Stomach (tissue), 9 donors: Measurements from ENCODE around the gene SLC6A15. TPM values are rescaled to one million over a fixed set of nuclear protein-coding genes. Genes with fewer than 3 reads are reported as not detected.

ENCODE experiments used
- DNase-seq, 2 donors: peaks; one replicate each; pipeline versions ENCODE4 v3.0.0 to v3.0.0-alpha.2; 2013 to 2019
- H3K27ac ChIP-seq, 5 donors: fragments of 200-600 bp in 4 of 5; sonication (generic) in 4 of 5; one replicate each; pipeline ENCODE4 v1.5.1; 2013 to 2019; ENCODE audit warnings: mild to moderate bottlenecking in 1 of 5, moderate library complexity in 1 of 5
- H3K27me3 ChIP-seq, 3 donors: fragments of 200-600 bp; sonication (generic); one replicate each; pipeline ENCODE4 v1.5.1; 2017 to 2019; ENCODE audit warnings: mixed run types in 1 of 3
- H3K36me3 ChIP-seq, 4 donors: fragments of 200-600 bp; sonication (generic); 1 replicate in 3 of 4; 2 replicates in 1 of 4; pipeline ENCODE4 v1.5.1; 2016 to 2019
- H3K4me1 ChIP-seq, 4 donors: fragments of 200-600 bp; sonication (generic); one replicate each; pipeline ENCODE4 v1.5.1; 2016 to 2019
- H3K4me3 ChIP-seq, 4 donors: fragments of 200-600 bp; sonication (generic) in 3 of 4; one replicate each; pipeline ENCODE4 v1.5.1; 2016 to 2019; ENCODE audit warnings: mild to moderate bottlenecking in 1 of 4
- H3K9me3 ChIP-seq, 4 donors: fragments of 200-600 bp; sonication (generic); one replicate each; pipeline ENCODE4 v1.5.1; 2016 to 2019
- EP300 ChIP-seq: sonication (generic); formaldehyde crosslinking; IDR thresholded peaks from one replicate; pipeline ENCODE4 v1.6.1; 2017; ENCODE audit warnings: antibody characterized with exemption
- POLR2A ChIP-seq, 4 donors: fragments of 450-650 bp; IDR thresholded peaks; one replicate each; pipeline ENCODE4 v1.6.1; 2016; ENCODE audit warnings: antibody characterized with exemption in 4 of 4, control low read depth in 2 of 4, mild to moderate bottlenecking in 1 of 4, moderate library complexity in 1 of 4
- POLR2AphosphoS5 ChIP-seq, 3 donors: sonication (generic); formaldehyde crosslinking; IDR thresholded peaks; one replicate each; pipeline ENCODE4 v1.6.1; 2016; ENCODE audit warnings: antibody characterized with exemption in 3 of 3
- WGBS, 5 donors: extraction: QIAGEN DNeasy Blood & Tissue Kit in 3 of 5; methylation state at CpG; one replicate each; pipeline versions ENCODE4 v1.1.5 to v1.1.7; 2013 to 2018; 5-methylcytosine and 5-hydroxymethylcytosine counted together
- intact Hi-C: fragments of 100-400 bp; cut with DNase I; formaldehyde crosslinking; loops from one replicate; pipeline ENCODE4 v1.15.1; 2023; ENCODE audit warnings: low total_unique reads
- polyA plus RNA-seq, 3 donors: library from polyadenylated mRNA; stranded (reverse); fragments of 200-250 nt; gene quantifications; one replicate each; pipeline ENCODE4 v1.2.3, GENCODE V29; 2013
- total RNA-seq, 5 donors: library from RNA; depleted of rRNA; stranded (reverse); fragments of >200 nt; gene quantifications; one replicate each; pipeline versions ENCODE4 v1.1.0 to v1.2.3, GENCODE V29; 2014 to 2016
- TF ChIP-seq, protein P1 (sequence below), 7 experiments: fragments of 450-650 bp in 4 of 7; fragments of 200-600 bp in 3 of 7; sonication (generic) in 3 of 7; IDR thresholded peaks; one replicate each; pipeline ENCODE4 v1.5.1; 2016 to 2019; ENCODE audit warnings: antibody characterized with exemption in 7 of 7, control low read depth in 2 of 7, mild to moderate bottlenecking in 1 of 7
- donor health status: healthy with polysubstance abuse.
- donor health status: Bipolar disorder and iron deficiency.
- donor health status: healthy.

SLC6A15 gene
- total and polyA plus RNA-seq, 8 donors = 1.5 to 2.6 TPM; not detected in 6

DNA sequence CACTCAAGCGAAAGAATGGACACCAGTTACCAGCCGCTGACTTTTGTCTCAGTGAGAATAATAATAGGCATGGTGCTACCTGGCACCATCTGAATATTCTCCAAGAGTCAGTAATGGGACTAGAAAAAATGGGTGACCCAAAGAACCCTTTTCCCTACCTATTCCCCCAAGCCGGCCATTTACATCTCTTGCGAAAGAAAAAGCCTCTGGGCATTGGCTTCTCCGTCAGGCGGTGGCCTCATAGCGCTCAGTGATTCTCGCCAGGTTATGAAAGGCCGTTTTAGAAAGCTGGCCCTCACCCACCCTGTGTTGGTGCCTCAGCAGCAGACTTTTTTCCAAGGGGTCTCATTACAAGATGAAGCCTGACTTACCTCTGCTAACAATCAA is 523 bp upstream of the SLC6A15 start:
- Histone ChIP-seq H3K36me3 (no peaks in the 10 kb centered on the region), H3K4me1 (peaks cover 0 to 30% (median 28%) of the 10 kb centered on the region in 4 donors), H3K27me3 (peaks cover 0 to 61% (median 38%) of the 10 kb centered on the region in 3 donors), H3K27ac (no peak overlapping the region), H3K4me3 (peak overlapping the region; percentile 23 to 53 (median 42)), H3K9me3 (no peaks in the 10 kb centered on the region)
- intact Hi-C loops = no loop called here
- TF ChIP-seq POLR2A (IDR thresholded peaks at IDR 0.05) (no peak), POLR2AphosphoS5 (IDR thresholded peaks at IDR 0.05) (no peak)
- TF ChIP-seq, protein P1, sequence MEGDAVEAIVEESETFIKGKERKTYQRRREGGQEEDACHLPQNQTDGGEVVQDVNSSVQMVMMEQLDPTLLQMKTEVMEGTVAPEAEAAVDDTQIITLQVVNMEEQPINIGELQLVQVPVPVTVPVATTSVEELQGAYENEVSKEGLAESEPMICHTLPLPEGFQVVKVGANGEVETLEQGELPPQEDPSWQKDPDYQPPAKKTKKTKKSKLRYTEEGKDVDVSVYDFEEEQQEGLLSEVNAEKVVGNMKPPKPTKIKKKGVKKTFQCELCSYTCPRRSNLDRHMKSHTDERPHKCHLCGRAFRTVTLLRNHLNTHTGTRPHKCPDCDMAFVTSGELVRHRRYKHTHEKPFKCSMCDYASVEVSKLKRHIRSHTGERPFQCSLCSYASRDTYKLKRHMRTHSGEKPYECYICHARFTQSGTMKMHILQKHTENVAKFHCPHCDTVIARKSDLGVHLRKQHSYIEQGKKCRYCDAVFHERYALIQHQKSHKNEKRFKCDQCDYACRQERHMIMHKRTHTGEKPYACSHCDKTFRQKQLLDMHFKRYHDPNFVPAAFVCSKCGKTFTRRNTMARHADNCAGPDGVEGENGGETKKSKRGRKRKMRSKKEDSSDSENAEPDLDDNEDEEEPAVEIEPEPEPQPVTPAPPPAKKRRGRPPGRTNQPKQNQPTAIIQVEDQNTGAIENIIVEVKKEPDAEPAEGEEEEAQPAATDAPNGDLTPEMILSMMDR (IDR thresholded peaks at IDR 0.05) = no peak
- peak in 1 of 2 donors; percentile 4 for DNase-seq
- 11 to 16% (median 13%) methylated on average over 9 of the region's 9 CpGs for WGBS, 5 donors

DNA sequence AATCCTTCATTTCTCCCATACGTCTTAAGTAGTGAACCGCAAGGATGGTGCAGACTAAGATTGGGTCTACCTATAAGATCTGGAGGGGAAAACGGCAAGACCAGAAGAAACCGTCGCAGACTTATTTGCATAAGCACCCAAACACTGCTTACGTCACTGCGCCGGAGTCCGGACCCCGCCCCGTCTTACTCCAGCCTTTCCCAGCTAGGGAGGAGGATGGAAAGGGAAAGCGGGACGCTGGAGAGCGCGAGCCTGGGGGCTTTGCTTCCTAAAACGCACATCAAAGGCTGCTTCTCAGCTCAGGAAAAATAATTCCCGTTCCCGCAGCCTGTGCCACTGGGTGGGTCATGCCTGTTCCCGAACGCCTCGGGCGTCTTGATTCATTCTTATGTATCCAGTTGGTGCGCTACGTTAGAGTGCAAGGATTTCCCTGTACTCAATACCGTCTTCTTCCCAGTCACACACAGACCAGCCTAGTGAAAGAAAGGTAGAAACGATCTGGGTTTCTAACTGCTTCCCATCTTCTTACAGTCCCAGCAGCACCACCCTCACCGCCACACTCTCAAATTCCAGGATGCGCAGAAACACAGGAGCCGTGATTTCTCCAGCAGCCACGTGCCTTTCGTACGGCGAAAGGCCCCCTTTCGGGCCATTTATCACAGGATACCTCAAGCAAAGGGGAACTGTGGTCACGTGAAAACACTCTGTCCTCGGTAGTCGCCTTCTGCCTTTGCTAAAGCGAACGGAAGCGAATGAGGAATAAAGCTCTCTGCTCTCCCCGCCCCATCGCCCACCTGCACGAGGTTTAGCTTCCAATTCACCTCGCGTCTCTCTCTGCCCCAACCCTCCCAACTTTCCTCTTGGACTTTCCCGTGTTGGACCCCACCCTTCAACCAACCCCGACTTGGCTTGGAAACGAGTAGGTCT is 1.1 kb downstream of the SLC6A15 start:
- peak overlapping the region; percentile 36 to 53 (median 45) for H3K4me3 ChIP-seq

DNA sequence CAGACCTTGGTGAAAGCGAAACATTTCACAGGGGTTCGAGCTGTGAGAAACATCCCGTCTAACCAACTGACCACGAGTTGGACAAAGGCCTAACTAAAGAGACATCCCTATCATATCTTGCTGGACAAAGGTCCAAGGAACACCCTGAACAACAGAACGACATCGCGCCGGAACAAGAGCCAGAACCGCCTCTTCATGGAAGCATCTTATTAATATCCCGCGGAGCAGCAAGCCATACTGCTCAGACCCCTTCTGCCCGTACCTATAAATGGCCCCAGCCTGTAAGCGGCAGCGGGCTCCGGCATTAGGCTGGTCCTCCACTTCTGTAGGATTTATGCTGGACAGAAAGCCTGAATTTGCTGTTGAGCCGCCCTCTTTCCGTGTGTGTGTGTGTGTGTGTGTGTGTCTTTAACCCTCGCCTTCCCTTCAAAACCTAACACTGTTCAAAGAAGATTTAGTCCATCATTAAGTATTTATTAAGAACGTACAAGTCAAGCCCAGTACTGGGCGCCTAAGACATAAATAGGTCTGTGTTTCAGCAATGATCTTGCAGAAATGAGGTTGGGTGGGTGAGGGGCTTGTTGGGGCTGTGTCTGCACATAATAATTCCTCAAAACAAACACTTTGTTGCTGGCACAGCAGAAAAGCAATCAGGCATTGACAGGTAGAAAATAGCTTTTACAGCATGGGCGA is 1.9 kb downstream of the SLC6A15 start:
- WGBS, 5 donors = 7 to 14% (median 9%) methylated on average over 20 to 21 of the region's 21 CpGs
- Histone ChIP-seq H3K27me3 (peaks cover 0 to 61% (median 38%) of the 10 kb centered on the region in 3 donors), H3K36me3 (no peaks in the 10 kb centered on the region), H3K4me1 (peaks cover 0 to 30% (median 28%) of the 10 kb centered on the region in 4 donors), H3K4me3 (peak overlapping the region; percentile 36 to 53 (median 45)), H3K9me3 (peaks cover 0 to 4% (median 0%) of the 10 kb centered on the region in 4 donors), H3K27ac (no peak overlapping the region)
- TF ChIP-seq POLR2AphosphoS5 (IDR thresholded peaks at IDR 0.05) (no peak), POLR2A (IDR thresholded peaks at IDR 0.05) (no peak), EP300 (no peak)
- TF ChIP-seq, protein P1 (IDR thresholded peaks at IDR 0.05) = no peak
- peak in 1 of 2 donors; percentile 31 for DNase-seq
- intact Hi-C loops = no loop called here

More for the DNA sequence above, 1.1 kb downstream of the SLC6A15 start:
- Histone ChIP-seq H3K4me1 (peaks cover 0 to 30% (median 28%) of the 10 kb centered on the region in 4 donors), H3K36me3 (no peaks in the 10 kb centered on the region), H3K27ac (no peak overlapping the region), H3K9me3 (peaks cover 0 to 4% (median 0%) of the 10 kb centered on the region in 4 donors), H3K27me3 (peaks cover 0 to 61% (median 38%) of the 10 kb centered on the region in 3 donors)
- TF ChIP-seq, protein P1 (IDR thresholded peaks at IDR 0.05) = no peak
- TF ChIP-seq EP300 = no peak
- no peak for TF ChIP-seq POLR2A (IDR thresholded peaks at IDR 0.05)
- TF ChIP-seq POLR2AphosphoS5 (IDR thresholded peaks at IDR 0.05) = no peak
- peak in 1 of 2 donors; percentile 84 for DNase-seq
- intact Hi-C loops = no loop called here
- WGBS, 5 donors = 2 to 7% (median 2%) methylated on average over 48 of the region's 48 CpGs

DNA sequence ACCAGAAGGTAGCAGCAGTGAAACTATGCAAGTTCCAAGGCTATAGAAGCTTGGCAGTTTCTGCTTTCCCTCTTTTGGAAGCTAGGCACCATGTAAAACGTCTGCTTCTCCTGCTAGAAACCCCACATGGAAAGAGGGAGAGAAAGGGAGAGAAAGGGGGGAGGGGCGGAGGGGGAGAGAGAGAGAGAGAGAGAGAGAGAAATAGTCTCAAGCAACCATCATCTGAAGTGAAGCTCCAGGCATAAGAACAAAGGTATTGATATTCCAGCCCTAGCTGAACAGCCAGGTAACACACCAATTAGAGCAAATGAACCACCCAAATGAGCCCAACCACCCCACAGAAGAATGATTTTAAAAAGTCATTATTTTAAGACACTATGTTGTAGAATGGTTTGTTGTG is 8.5 kb downstream of the SLC6A15 start:
- Histone ChIP-seq H3K27ac (no peak overlapping the region), H3K36me3 (no peaks in the 10 kb centered on the region), H3K27me3 (peaks cover 0 to under 1% (median 0%) of the 10 kb centered on the region in 3 donors), H3K4me1 (no peaks in the 10 kb centered on the region), H3K9me3 (peaks cover 0 to 4% (median 0%) of the 10 kb centered on the region in 4 donors), H3K4me3 (no peak overlapping the region)
- no peak for DNase-seq
- intact Hi-C loops = no loop called here
- TF ChIP-seq POLR2A (IDR thresholded peaks at IDR 0.05) = no peak
- TF ChIP-seq POLR2AphosphoS5 (IDR thresholded peaks at IDR 0.05) = no peak
- TF ChIP-seq, protein P1 (IDR thresholded peaks at IDR 0.05) = no peak
- TF ChIP-seq EP300 = no peak
- 17 to 29% (median 27%) methylated on average over 2 of the region's 2 CpGs for WGBS, 5 donors
